Duodenal mucosa (tissue), 2 donors: ENCODE data around the gene RFX1.
"Not testable (repeated sequence)": the region's sequence is repeated elsewhere in the genome, so short reads cannot be mapped to it uniquely, and the experiment has no call there.

ENCODE experiments used
- H3K27ac ChIP-seq: one replicate; pipeline ENCODE4 v1.7.0; 2013; ENCODE audit warnings: low read depth, low read length
- H3K27me3 ChIP-seq, 2 donors: one replicate each; pipeline ENCODE4 v1.7.0; 2013; ENCODE audit warnings: low read length in 2 of 2, control low read depth in 1 of 2; ENCODE audit not compliant: insufficient read depth in 2 of 2, control insufficient read depth in 1 of 2
- H3K36me3 ChIP-seq, 2 donors: one replicate each; pipeline ENCODE4 v1.7.0; 2013; ENCODE audit warnings: low read length in 2 of 2, control low read depth in 1 of 2; ENCODE audit not compliant: insufficient read depth in 2 of 2, control insufficient read depth in 1 of 2
- H3K4me1 ChIP-seq, 2 donors: one replicate each; pipeline ENCODE4 v1.7.0; 2013; ENCODE audit warnings: low read length in 2 of 2, control low read depth in 1 of 2; ENCODE audit not compliant: insufficient read depth in 2 of 2, control insufficient read depth in 1 of 2
- H3K4me3 ChIP-seq, 2 donors: one replicate each; pipeline ENCODE4 v1.7.0; 2013; ENCODE audit warnings: low read length in 2 of 2, low read depth in 1 of 2
- H3K9ac ChIP-seq, 2 donors: one replicate each; pipeline ENCODE4 v1.7.0; 2013; ENCODE audit warnings: low read length in 2 of 2, low read depth in 1 of 2
- H3K9me3 ChIP-seq, 2 donors: one replicate each; pipeline ENCODE4 v1.7.0; 2013; ENCODE audit warnings: low read length in 2 of 2, control low read depth in 1 of 2; ENCODE audit not compliant: control insufficient read depth in 1 of 2

The RFX1 gene

DNA sequence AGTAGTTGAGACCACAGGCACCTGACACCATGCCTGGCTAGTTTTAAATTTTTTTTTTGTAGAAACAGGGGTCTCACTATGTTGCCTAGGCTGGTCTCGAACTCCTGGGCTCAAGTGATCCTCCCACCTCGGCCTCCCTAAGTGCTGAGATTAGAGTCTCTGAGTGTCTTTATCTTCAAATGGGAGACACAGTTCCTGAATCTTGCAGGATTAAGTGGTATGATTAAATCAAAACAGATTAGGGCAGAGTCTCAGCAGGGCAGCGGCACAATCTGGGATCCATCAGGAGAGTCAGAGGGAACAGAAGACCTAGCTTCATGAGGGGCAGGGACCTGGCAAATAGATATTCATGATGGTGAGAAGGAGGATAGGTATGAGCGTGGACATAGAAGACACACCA lies 22.8 kb upstream of the RFX1 start:
- Histone ChIP-seq H3K9me3 (no peaks in the 10 kb centered on the region), H3K9ac (no peak overlapping the region), H3K27ac (no peak overlapping the region), H3K27me3 (no peaks in the 10 kb centered on the region), H3K4me1 (no peaks in the 10 kb centered on the region), H3K4me3 (no peak overlapping the region), H3K36me3 (no peaks in the 10 kb centered on the region)

GRCh38 chr19:14027856-14028450 lies 21.8 kb upstream of the RFX1 start, which contains the start of gene RLN3:
TSS of gene RLN3 (plus strand) at chr19:14028148. CDS start at chr19:14028205, 57 bp downstream.
- H3K4me1 ChIP-seq: no peaks in the 10 kb centered on the region
- H3K27me3 ChIP-seq: no peaks in the 10 kb centered on the region
- no peak within 1 kb of the TSS for H3K27ac ChIP-seq
- H3K9ac ChIP-seq: no peak within 1 kb of the TSS
- no peak within 1 kb of the TSS for H3K4me3 ChIP-seq
- no peaks in the 10 kb centered on the region for H3K36me3 ChIP-seq
- no peaks in the 10 kb centered on the region for H3K9me3 ChIP-seq

DNA sequence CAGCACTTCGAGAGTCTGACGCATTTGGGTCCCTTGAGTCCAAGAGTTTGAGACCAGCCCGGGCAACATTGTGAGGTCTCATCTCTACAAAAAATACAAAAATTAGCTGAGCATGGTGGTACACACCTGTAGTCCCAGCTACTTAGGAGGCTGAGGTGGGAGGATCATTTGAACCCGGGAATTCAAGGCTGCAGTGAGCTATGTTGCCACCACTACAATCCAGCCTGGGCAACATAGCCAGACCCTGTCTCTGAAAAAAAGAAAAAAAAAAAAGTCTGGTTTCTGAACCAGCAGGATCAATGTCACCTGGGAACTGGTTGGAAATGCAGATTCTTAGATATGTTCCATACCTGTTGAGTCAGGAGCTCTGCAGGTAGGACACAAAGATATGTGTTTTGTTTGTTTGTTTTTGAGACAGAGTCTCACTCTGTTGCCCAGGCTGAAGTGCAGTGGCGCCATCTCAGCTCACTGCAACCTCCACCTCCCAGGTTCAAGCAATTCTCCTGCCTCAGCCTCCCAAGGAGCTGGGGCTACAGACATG lies 20.6 kb upstream of the RFX1 start:
- H3K27me3 ChIP-seq, H3K4me3 ChIP-seq, H3K9ac ChIP-seq, H3K4me1 ChIP-seq, H3K9me3 ChIP-seq, H3K36me3 ChIP-seq, H3K27ac ChIP-seq: not testable (repeated sequence)

- H3K27ac ChIP-seq: no peak overlapping the region
- H3K36me3 ChIP-seq: no peaks in the 10 kb centered on the region
- no peaks in the 10 kb centered on the region for H3K4me1 ChIP-seq
- no peak overlapping the region for H3K9ac ChIP-seq
- H3K9me3 ChIP-seq: no peaks in the 10 kb centered on the region
- H3K4me3 ChIP-seq: no peak overlapping the region
- no peaks in the 10 kb centered on the region for H3K27me3 ChIP-seq
Measured at GRCh38 chr19:14023404-14024235, 17.5 kb upstream of the RFX1 start.

DNA sequence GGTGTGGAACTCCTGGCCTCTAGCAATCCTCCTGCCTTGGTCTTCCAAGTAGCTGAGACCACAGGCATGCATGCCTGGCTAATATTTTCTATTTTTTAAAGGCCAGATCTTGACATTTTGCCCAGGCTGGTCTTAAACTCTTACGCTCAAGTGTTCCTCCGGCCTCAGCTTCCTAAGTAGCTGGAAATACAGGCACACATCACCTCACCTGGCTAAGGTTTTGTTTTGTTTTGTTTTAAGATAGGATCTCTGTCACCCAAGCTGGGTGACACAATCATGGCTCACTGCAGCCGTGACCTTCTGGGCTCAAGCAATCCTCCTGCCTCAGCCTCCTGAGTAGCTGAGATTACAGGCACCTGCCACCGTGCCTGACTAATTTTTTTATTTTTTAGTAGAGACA lies 16.3 kb upstream of the RFX1 start:
- H3K36me3 ChIP-seq: no peaks in the 10 kb centered on the region
- H3K4me3 ChIP-seq: no peak overlapping the region
- no peak overlapping the region for H3K9ac ChIP-seq
- H3K9me3 ChIP-seq: no peaks in the 10 kb centered on the region
- H3K27ac ChIP-seq: no peak overlapping the region
- no peaks in the 10 kb centered on the region for H3K4me1 ChIP-seq
- H3K27me3 ChIP-seq: no peaks in the 10 kb centered on the region

DNA sequence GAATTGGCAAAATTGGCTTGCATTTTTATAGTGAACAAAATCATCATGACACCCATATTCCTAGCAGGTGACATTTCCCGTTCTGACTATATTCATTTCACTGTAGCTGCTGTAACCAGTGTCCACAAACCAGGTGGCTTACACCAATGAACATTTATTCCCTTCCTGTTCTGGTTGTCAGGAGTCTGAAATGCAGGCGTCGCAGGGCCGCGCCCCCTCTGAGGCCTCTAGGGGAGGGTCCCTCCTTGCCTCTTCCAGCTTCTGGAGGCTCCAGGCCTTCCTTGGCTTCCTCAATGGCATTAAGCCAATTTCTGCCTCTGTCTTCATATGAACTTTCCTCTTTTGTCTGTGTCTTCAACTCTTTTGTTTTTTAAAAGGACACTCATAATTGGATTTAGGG lies 15.4 kb upstream of the RFX1 start:
- Histone ChIP-seq H3K4me1 (no peaks in the 10 kb centered on the region), H3K27ac (no peak overlapping the region), H3K36me3 (no peaks in the 10 kb centered on the region), H3K9ac (no peak overlapping the region), H3K4me3 (no peak overlapping the region), H3K27me3 (no peaks in the 10 kb centered on the region), H3K9me3 (no peaks in the 10 kb centered on the region)

- H3K36me3 ChIP-seq, H3K4me1 ChIP-seq, H3K4me3 ChIP-seq, H3K27me3 ChIP-seq, H3K9me3 ChIP-seq, H3K27ac ChIP-seq, H3K9ac ChIP-seq: not testable (repeated sequence)
Measured at GRCh38 chr19:14019739-14020138, 13.6 kb upstream of the RFX1 start.

DNA sequence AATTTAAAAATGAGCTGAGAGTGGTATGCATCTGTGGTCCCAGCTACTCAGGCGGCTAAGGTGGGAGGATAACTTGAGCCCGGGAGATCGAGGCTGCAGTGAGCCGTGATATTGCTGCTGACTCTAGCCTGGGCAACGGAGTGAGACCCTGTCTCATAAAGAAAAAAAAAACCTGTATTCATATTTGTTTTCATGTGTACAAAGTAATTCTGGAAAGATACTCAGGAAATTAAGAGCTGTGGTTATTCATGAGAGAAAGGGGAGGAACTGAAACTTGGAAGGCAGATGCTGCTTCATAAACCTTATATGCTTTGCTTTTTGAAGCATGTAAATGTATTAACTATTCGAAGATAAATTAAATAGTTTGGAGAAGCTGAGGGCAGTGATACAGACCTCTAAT lies 13.0 kb upstream of the RFX1 start:
- no peak overlapping the region for H3K27ac ChIP-seq
- H3K9ac ChIP-seq: no peak overlapping the region
- no peaks in the 10 kb centered on the region for H3K9me3 ChIP-seq
- H3K27me3 ChIP-seq: no peaks in the 10 kb centered on the region
- H3K4me3 ChIP-seq: no peak overlapping the region
- H3K36me3 ChIP-seq: no peaks in the 10 kb centered on the region
- peaks cover 5% of the 10 kb centered on the region in 2 donors for H3K4me1 ChIP-seq

DNA sequence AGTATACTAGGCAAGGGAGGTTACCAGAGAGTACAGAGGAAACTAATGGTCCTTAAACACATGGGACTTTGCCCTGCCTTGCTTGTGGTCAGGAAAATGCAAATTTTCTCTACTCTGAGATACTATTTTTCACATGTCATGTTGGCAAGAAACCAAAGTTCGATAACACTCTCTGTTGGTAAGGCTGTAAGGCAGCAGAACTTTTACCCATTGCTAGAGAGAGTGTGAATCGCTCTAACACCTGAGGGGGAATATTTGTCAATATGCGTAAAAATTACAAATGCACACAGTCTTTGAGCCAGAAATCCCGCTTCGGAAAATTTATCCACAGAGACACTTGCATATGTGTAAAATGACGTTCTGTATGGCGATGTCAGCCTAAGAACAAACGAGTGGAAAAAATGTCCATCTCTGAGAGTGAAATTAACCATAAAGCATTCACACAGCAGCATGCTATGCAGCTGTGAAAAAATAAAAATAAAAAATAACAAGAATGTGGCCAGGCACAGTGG lies 9.5 kb upstream of the RFX1 start:
- Histone ChIP-seq H3K4me3 (no peak overlapping the region), H3K27me3 (no peaks in the 10 kb centered on the region), H3K9ac (no peak overlapping the region), H3K36me3 (no peaks in the 10 kb centered on the region), H3K27ac (no peak overlapping the region), H3K9me3 (no peaks in the 10 kb centered on the region), H3K4me1 (peaks cover 5% of the 10 kb centered on the region in 2 donors)

DNA sequence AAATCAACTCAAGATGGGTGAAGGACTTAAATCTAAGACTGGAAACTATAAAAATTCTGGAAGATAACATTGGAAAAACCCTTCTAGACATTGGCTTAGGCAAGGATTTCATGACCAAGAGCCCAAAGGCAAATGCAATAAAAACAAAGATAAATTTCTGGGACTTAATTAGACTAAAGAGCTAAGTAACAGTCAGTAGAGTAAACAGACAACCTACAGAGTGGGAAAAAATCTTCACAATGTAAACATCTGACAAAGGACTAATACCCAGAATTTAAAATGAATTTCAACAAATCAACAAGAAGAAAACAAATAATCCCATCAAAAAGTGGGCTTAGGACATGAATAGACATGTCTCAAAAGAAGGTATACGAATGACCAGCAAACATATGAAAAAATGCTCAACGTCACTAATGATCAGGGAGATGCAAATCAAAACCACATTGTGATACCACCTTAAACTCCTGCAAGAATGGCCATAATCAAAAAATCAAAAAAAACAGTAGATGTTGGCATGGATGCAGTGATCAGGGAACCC lies 6.3 kb upstream of the RFX1 start:
- Histone ChIP-seq H3K36me3 (no peaks in the 10 kb centered on the region), H3K4me1 (peaks cover 5% of the 10 kb centered on the region in 2 donors), H3K4me3 (no peak overlapping the region), H3K9ac (no peak overlapping the region), H3K9me3 (no peaks in the 10 kb centered on the region), H3K27ac (no peak overlapping the region), H3K27me3 (no peaks in the 10 kb centered on the region)
